K562 treated with DMSO at 1 percent for 12 hours (cell line): ENCODE results near the gene SMG7. TPM values are rescaled to one million over a fixed set of nuclear protein-coding genes. Genes with fewer than 3 reads are reported as not detected.

Source experiments
- total RNA-seq: library from RNA; unstranded; fragments of 300-600 nt; gene quantifications from 2 replicates; pipeline ENCODE4 v1.2.3, GENCODE V29; 2022; ENCODE audit not compliant: insufficient read depth

The SMG7 gene
- total RNA-seq: 11.7 and 40.9 TPM in 2 replicates

GRCh38 chr1:183472488-183473216 is at the start of gene SMG7:
Gene SMG7, plus strand, starts transcription at chr1:183472499. Its CDS starts 122 bp downstream, at chr1:183472621.

GRCh38 chr1:183590244-183591191 is 118.2 kb downstream of the SMG7 start, which contains the start of gene NCF2:
Gene NCF2, minus strand, starts transcription at chr1:183590459. Its CDS starts 130 bp downstream, at chr1:183590329.

Other genes with a start within 250 kb of the SMG7 start
- not detected in 2 replicates for gene NMNAT2, start 54.1 kb upstream of the SMG7 start, total RNA-seq
- gene NCF2, start 118.0 kb downstream of the SMG7 start, total RNA-seq: 0.54 TPM in 1 of 2 replicates, not detected in the other
- 114 and 162 TPM in 2 replicates for gene ARPC5, start 163.3 kb downstream of the SMG7 start, total RNA-seq
- not detected in 2 replicates for gene APOBEC4, start 180.8 kb downstream of the SMG7 start, total RNA-seq